GM23248 (cell line): ENCODE data around the gene TMEM239.

Experiments used
- EZH2 ChIP-seq: fragments of 200-600 bp; sonication (generic); IDR thresholded peaks from 2 replicates; pipeline ENCODE4 v1.6.1; 2018; ENCODE audit warnings: antibody characterized with exemption, mild to moderate bottlenecking; ENCODE audit not compliant: insufficient read depth, poor library complexity, severe bottlenecking
- EZH2phosphoT487 ChIP-seq: fragments of 200-600 bp; sonication (generic); IDR thresholded peaks from 2 replicates; pipeline ENCODE4 v1.6.1; 2018; ENCODE audit warnings: antibody characterized with exemption, moderate library complexity, mild to moderate bottlenecking, low read depth; ENCODE audit not compliant: insufficient read depth

DNA sequence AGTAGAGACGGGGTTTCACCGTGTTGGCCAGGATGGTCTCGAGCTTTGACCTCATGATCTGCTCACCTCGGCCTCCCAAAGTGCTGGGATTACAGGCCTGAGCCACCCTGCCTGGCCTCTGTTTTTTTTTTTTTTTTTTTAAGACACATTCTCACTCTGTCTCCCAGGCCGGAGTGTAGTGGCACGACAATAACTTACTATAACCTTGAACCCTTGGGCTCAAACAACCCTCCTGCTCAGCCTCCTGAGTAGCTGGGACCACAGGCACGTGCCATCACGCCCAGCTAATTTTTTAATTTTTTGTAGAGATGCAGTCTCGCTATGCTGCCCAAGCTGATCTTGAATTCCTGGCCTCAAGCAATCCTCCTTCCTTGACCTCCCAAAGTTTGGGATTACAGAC lies 42.4 kb upstream of the TMEM239 start:
- TF ChIP-seq EZH2phosphoT487 (no peak), EZH2 (no peak)
